ENCODE measurements around the gene CELA3A. TPM values are rescaled to one million over a fixed set of nuclear protein-coding genes. Genes with fewer than 3 reads are reported as not detected.

CELA3A gene
- total and polyA plus RNA-seq, 2 of the 13 experiments (the other 11 are each of a cell fraction or from before 2014, with no cell fraction given) = 0.09 TPM; not detected in 1

DNA sequence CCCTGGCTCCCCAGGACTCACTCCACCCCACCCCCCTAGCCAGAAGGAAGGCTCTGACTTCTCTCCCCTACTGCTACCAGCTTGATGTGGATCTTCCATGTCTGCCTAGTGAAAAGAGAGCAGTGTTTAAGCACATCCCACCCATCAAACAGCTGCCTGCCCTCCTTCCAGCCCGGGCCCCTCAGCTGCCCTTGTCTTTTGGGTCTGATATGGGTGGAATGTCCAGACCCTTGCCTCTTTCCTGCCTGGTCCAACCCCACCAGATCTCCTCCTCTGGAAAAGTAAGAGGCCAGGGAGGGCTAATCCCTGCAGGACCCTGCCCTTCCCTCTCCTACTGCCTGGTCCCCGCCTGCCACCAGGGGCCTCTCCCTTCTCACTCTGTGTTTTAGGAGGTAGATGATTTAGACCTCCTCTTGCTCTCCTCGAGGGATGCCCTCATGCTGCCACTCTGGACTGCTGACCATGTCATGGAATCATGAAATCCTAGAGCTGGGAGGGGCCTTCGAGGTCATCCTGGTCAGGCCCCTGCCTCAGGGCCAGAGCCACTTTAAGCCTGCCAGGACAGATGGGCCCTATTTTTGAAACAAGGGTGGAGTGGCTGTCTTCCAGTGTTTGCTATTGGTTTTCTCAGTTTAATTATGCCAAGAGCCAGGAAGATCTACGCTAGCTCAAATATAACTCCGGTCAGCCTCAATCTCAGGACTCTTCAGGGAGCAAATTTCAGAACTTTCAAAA is 48.5 kb upstream of the CELA3A start:
- FAIRE-seq = no peak
- no peaks in the 10 kb centered on the region for H4K20me1 ChIP-seq (ENCODE audit: insufficient read depth, low read length)
- no peak overlapping the region for H3K9ac ChIP-seq (ENCODE audit: insufficient read depth, low read depth, low read length)
- peaks cover 34% of the 10 kb centered on the region for H3K4me1 ChIP-seq (ENCODE audit: insufficient read depth, low read length)
- H3K4me2 ChIP-seq (ENCODE audit: low read depth, low read length) = no peak overlapping the region
- POLR2A ChIA-PET = no interaction called here
- H3K79me2 ChIP-seq (ENCODE audit: insufficient read depth, low read length) = no peaks in the 10 kb centered on the region
- TF ChIP-seq ZNF672 (CRISPR knock-in tag; IDR thresholded peaks at IDR 0.05) (peak; percentile 90), U2AF2 (IDR thresholded peaks at IDR 0.05; ENCODE audit: low read depth, low read length) (no peak), SALL1 (CRISPR knock-in tag; IDR thresholded peaks at IDR 0.05) (no peak)
- TF ChIP-seq, protein P1, sequence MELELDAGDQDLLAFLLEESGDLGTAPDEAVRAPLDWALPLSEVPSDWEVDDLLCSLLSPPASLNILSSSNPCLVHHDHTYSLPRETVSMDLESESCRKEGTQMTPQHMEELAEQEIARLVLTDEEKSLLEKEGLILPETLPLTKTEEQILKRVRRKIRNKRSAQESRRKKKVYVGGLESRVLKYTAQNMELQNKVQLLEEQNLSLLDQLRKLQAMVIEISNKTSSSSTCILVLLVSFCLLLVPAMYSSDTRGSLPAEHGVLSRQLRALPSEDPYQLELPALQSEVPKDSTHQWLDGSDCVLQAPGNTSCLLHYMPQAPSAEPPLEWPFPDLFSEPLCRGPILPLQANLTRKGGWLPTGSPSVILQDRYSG (CRISPR knock-in tag; IDR thresholded peaks at IDR 0.05) = no peak
- H3K27ac ChIP-seq (ENCODE audit: extremely low read length, insufficient read depth, low read length) = no peak overlapping the region
- in situ Hi-C loops (cut with HindIII; ENCODE audit: extremely low pct_ligation_motif_present, low pct_unique_long_range_greater_than_20kb) (no loop called here), intact Hi-C loops (cut with micrococcal nuclease; ENCODE audit: unreplicated experiment) (no loop called here)
- CTCF ChIA-PET (ENCODE audit: low intra/inter-chr PET ratio, low total read pairs) = no interaction called here
- no peak for DNase-seq (ENCODE audit: low spot score)
- WGBS (ENCODE audit: low lambda C conversion rate) = 32% methylated on average over 6 of the region's 6 CpGs
- no peak overlapping the region for H3K4me3 ChIP-seq (replicated peaks in 1 of 3; ENCODE audit: insufficient read depth in 1 of 3, low read depth in 2 of 3, low read length in 3 of 3)
- no peaks in the 10 kb centered on the region for H3K36me3 ChIP-seq (replicated peaks in 1 of 2; ENCODE audit: control insufficient read depth in 1 of 2, insufficient read depth in 2 of 2, low read length in 2 of 2)
- H2AFZ ChIP-seq (ENCODE audit: low read length) = no peak overlapping the region
- peak; percentile 24; the same call in 1 of the 3 replicates for ATAC-seq
- H3K27me3 ChIP-seq (ENCODE audit: control insufficient read depth in 1 of 2, insufficient read depth in 2 of 2, low read length in 2 of 2) = peaks cover 5 to 51% of the 10 kb centered on the region in 2 experiments; a peak in 4 of 5 replicates
- BruUV-seq (replicated peaks) = no TSS peak
- no peaks in the 10 kb centered on the region for H3K9me3 ChIP-seq (ENCODE audit: low read length)

DNA sequence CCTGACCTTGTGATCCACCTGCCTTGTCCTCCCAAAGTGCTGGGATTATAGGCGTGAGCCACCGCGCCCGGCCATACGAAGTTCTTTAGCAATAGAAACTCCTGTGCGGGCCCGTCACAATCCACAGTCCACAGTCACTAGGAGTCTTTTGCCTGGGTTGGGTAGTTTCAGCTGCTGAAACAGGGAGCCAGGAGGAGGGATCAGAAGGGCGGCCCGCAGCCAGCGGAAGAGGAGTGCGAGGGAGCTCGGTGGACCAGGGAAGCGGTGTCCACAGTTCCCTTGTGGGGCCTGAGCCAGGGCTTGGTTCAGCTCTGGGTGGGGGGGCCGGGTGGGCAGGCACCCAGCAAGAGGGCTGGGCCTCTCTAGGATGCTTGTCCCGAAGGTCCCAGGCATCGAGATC is 46.4 kb upstream of the CELA3A start:
- Histone ChIP-seq H3K9ac (ENCODE audit: insufficient read depth, low read depth, low read length) (no peak overlapping the region), H3K4me1 (ENCODE audit: insufficient read depth, low read length) (peaks cover 46% of the 10 kb centered on the region), H3K79me2 (ENCODE audit: insufficient read depth, low read length) (no peaks in the 10 kb centered on the region), H3K27me3 (ENCODE audit: control insufficient read depth in 1 of 2, insufficient read depth in 2 of 2, low read length in 2 of 2) (peaks cover 2 to 31% of the 10 kb centered on the region in 2 experiments; a peak in 4 of 5 replicates), H3K4me3 (replicated peaks in 1 of 3; ENCODE audit: insufficient read depth in 1 of 3, low read depth in 2 of 3, low read length in 3 of 3) (peak overlapping the region in 1 of 3 experiments; percentile 51; a peak in 1 of 6 replicates), H2AFZ (ENCODE audit: low read length) (no peak overlapping the region), H3K27ac (ENCODE audit: extremely low read length, insufficient read depth, low read length) (no peak overlapping the region), H3K4me2 (ENCODE audit: low read depth, low read length) (peak overlapping the region; percentile 85), H4K20me1 (ENCODE audit: insufficient read depth, low read length) (no peaks in the 10 kb centered on the region), H3K9me3 (ENCODE audit: low read length) (no peaks in the 10 kb centered on the region), H3K36me3 (replicated peaks in 1 of 2; ENCODE audit: control insufficient read depth in 1 of 2, insufficient read depth in 2 of 2, low read length in 2 of 2) (no peaks in the 10 kb centered on the region)
- ChIA-PET POLR2A (interaction anchor here (0.6 to 1.2 kb wide), 3 partner anchors 13 to 285 kb away, joined by 3 to 6 read pairs (median 3); no protein-coding TSS in a partner anchor), CTCF (ENCODE audit: low intra/inter-chr PET ratio, low total read pairs) (no interaction called here)
- peak; percentile 33 for ATAC-seq
- peak; percentile 34 for TF ChIP-seq HNRNPLL (IDR thresholded peaks at IDR 0.05; ENCODE audit: low read depth, low read length, poor library complexity, severe bottlenecking)
- TF ChIP-seq KAT7 (CRISPR knock-in tag; IDR thresholded peaks at IDR 0.05; ENCODE audit: borderline replicate concordance) = no peak
- no peak for TF ChIP-seq PRPF4 (IDR thresholded peaks at IDR 0.05; ENCODE audit: low read depth, low read length, poor library complexity, severe bottlenecking)
- TF ChIP-seq ZNF263 (CRISPR knock-in tag; IDR thresholded peaks at IDR 0.05) = peak; percentile 62; the same call in 1 of the 2 replicates
- TF ChIP-seq AHR (CRISPR knock-in tag; IDR thresholded peaks at IDR 0.05) = no peak
- TF ChIP-seq, protein P2, sequence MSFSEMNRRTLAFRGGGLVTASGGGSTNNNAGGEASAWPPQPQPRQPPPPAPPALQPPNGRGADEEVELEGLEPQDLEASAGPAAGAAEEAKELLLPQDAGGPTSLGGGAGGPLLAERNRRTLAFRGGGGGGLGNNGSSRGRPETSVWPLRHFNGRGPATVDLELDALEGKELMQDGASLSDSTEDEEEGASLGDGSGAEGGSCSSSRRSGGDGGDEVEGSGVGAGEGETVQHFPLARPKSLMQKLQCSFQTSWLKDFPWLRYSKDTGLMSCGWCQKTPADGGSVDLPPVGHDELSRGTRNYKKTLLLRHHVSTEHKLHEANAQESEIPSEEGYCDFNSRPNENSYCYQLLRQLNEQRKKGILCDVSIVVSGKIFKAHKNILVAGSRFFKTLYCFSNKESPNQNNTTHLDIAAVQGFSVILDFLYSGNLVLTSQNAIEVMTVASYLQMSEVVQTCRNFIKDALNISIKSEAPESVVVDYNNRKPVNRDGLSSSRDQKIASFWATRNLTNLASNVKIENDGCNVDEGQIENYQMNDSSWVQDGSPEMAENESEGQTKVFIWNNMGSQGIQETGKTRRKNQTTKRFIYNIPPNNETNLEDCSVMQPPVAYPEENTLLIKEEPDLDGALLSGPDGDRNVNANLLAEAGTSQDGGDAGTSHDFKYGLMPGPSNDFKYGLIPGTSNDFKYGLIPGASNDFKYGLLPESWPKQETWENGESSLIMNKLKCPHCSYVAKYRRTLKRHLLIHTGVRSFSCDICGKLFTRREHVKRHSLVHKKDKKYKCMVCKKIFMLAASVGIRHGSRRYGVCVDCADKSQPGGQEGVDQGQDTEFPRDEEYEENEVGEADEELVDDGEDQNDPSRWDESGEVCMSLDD (CRISPR knock-in tag; IDR thresholded peaks at IDR 0.05; ENCODE audit: borderline replicate concordance) = no peak
- TF ChIP-seq ZEB1 (IDR thresholded peaks at IDR 0.05; ENCODE audit: insufficient replicate concordance, low read depth) = no peak
- no peak for TF ChIP-seq SIN3A (IDR thresholded peaks at IDR 0.05; ENCODE audit: borderline replicate concordance, low read depth, low read length)
- TF ChIP-seq ZNF672 (CRISPR knock-in tag; IDR thresholded peaks at IDR 0.05) = no peak
- intact Hi-C loops (cut with micrococcal nuclease; ENCODE audit: unreplicated experiment) (no loop called here), in situ Hi-C loops (cut with HindIII; ENCODE audit: extremely low pct_ligation_motif_present, low pct_unique_long_range_greater_than_20kb) (loop anchor here (5.0 kb wide), 1 partner anchor 43 kb away; no protein-coding TSS in a partner anchor)
- no peak for FAIRE-seq
- BruUV-seq (replicated peaks) = no TSS peak
- no peak for DNase-seq (ENCODE audit: low spot score)
- WGBS (ENCODE audit: low lambda C conversion rate) = 37% methylated on average over 5 of the region's 16 CpGs
